ENCODE results near the gene FSIP1. TPM values are rescaled to one million over a fixed set of nuclear protein-coding genes. Genes with fewer than 3 reads are reported as not detected.

The FSIP1 gene
- total and polyA plus RNA-seq, 9 of the 15 experiments (the other 6 are each of a cell fraction or from before 2014, with no cell fraction given) = 0.07 to 0.51 (median 0.29) TPM

DNA sequence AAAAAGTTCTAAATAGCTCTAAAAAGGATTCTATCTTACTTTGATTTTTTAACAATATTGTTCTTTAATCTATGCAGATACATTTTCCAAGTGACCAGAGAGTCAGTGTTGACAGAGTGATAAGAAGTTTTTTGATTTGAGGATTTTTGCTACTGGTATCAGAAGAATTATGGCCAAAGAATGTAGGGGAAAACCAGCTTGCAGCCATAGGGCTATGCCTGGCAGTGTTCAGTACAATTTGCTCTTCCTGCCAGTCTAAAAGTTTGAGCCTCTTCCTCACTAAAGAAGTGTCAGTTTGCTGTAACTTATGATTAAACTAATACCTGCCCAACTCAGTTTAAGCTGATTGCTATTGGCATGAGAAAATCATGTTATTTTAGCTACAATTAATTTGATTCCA is 35.3 kb upstream of the FSIP1 start (continued):
- TF ChIP-seq, protein P1, sequence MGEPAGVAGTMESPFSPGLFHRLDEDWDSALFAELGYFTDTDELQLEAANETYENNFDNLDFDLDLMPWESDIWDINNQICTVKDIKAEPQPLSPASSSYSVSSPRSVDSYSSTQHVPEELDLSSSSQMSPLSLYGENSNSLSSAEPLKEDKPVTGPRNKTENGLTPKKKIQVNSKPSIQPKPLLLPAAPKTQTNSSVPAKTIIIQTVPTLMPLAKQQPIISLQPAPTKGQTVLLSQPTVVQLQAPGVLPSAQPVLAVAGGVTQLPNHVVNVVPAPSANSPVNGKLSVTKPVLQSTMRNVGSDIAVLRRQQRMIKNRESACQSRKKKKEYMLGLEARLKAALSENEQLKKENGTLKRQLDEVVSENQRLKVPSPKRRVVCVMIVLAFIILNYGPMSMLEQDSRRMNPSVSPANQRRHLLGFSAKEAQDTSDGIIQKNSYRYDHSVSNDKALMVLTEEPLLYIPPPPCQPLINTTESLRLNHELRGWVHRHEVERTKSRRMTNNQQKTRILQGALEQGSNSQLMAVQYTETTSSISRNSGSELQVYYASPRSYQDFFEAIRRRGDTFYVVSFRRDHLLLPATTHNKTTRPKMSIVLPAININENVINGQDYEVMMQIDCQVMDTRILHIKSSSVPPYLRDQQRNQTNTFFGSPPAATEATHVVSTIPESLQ (CRISPR knock-in tag; IDR thresholded peaks at IDR 0.05) = no peak
- no peak for TF ChIP-seq SPI1 (IDR thresholded peaks at IDR 0.05; ENCODE audit: borderline replicate concordance, low read depth, low read length)

DNA sequence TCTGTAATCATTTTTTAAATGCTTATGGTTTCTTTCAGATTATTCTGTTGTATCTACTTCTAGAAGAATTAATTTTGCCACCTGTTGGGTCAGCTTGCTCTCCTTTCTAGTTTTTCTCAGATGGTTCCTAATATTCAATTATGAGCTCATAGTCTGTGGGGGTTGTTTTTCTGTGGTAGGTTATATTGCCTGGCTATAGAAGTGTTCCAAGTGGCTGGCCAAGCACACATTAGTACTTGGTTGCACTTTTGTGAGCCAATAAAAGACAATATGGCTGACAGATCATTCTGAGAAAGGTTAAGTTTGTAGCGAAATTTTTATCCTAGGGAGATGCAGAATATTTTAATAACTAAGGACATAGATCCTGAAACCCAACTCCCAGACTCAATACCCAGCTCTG is 31.8 kb upstream of the FSIP1 start:
- no TSS peak for BruUV-seq (replicated peaks)

More for the DNA sequence above, 31.8 kb upstream of the FSIP1 start:
- H3K36me3 ChIP-seq (ENCODE audit: control insufficient read depth, insufficient read depth, low read length) = no peaks in the 10 kb centered on the region
- DNase-seq (ENCODE audit: extremely low read depth in 1 of 4, low spot score in 3 of 4) (no peak), FAIRE-seq (no peak), ATAC-seq (no peak)
- TF ChIP-seq SREBF1 (IDR thresholded peaks at IDR 0.05; ENCODE audit: borderline replicate concordance, low read depth, low read length) (no peak), RBM22 (IDR thresholded peaks at IDR 0.05; ENCODE audit: low read depth, low read length, poor library complexity, severe bottlenecking) (no peak), MAZ (CRISPR knock-in tag; conservative IDR thresholded peaks at IDR 0.05 in 1 of 2, IDR thresholded peaks at IDR 0.05 in 1 of 2) (no peak), FOXA3 (CRISPR knock-in tag; conservative IDR thresholded peaks at IDR 0.05 in 1 of 2, IDR thresholded peaks at IDR 0.05 in 1 of 2) (no peak), LEF1 (IDR thresholded peaks at IDR 0.05) (no peak), FOXJ2 (tag; IDR thresholded peaks at IDR 0.05) (no peak), DMBX1 (CRISPR knock-in tag; IDR thresholded peaks at IDR 0.05; ENCODE audit: borderline replicate concordance) (no peak), NR2C1 (IDR thresholded peaks at IDR 0.05) (no peak), NR2C1 (tag; IDR thresholded peaks at IDR 0.05) (no peak)
- H3K4me3 ChIP-seq = no peak overlapping the region
- no peak overlapping the region for H2AFZ ChIP-seq (ENCODE audit: low read depth, low read length)
- H3K9ac ChIP-seq (ENCODE audit: insufficient read depth in 1 of 2, low read depth in 2 of 2, low read length in 2 of 2) = no peak overlapping the region
- H4K20me1 ChIP-seq (replicated peaks; ENCODE audit: control insufficient read depth, insufficient read depth, low read length) = no peaks in the 10 kb centered on the region
- H3K79me2 ChIP-seq (ENCODE audit: control insufficient read depth, insufficient read depth, low read length) = no peaks in the 10 kb centered on the region
- intact Hi-C loops (cut with micrococcal nuclease) = no loop called here
- peaks cover 10 to 11% of the 10 kb centered on the region in 2 experiments; a peak in 4 of 5 replicates for H3K27me3 ChIP-seq (ENCODE audit: control insufficient read depth in 2 of 2, insufficient read depth in 2 of 2, low read length in 2 of 2)
- ChIA-PET POLR2A (interaction anchor here (1.4 kb wide), 1 partner anchor 20 kb away, joined by 3 read pairs; no protein-coding TSS in a partner anchor), CTCF (ENCODE audit: low intra/inter-chr PET ratio) (no interaction called here)
- no peak overlapping the region for H3K27ac ChIP-seq (ENCODE audit: extremely low read depth, low read depth, low read length)
- no peaks in the 10 kb centered on the region for H3K9me1 ChIP-seq (ENCODE audit: control insufficient read depth, insufficient read depth, low read length)
- in situ Hi-C loops (cut with MboI) = no loop called here
- no peaks in the 10 kb centered on the region for H3K9me3 ChIP-seq (replicated peaks; ENCODE audit: control insufficient read depth, insufficient read depth, low read depth, low read length)
- no peak overlapping the region for H3K4me2 ChIP-seq (ENCODE audit: insufficient read depth, low read length)
- no peaks in the 10 kb centered on the region; a peak in 1 of 5 replicates for H3K4me1 ChIP-seq (replicated peaks in 1 of 2; ENCODE audit: control insufficient read depth in 2 of 2, insufficient read depth in 2 of 2, low read length in 2 of 2)
- 0% methylated on average over 1 of the region's 1 CpG for WGBS (ENCODE audit: insufficient coverage, low coverage, missing lambda C conversion rate)

Data from K562 (cell line).